Measurements from ENCODE around the gene SAMD1.

- TF ChIP-seq CTCF (IDR thresholded peaks at IDR 0.05), result no peak
- TF ChIP-seq POLR2A (IDR thresholded peaks at IDR 0.05), result no peak
Measured at GRCh38 chr19:14094854-14095253, 4.3 kb upstream of the SAMD1 start.
